C4-2B (cell line): Measurements from ENCODE around the gene PARL.

ENCODE experiments used
- H3K27ac ChIP-seq: fragments of 450-650 bp; 2 replicates; pipeline ENCODE4 v1.5.1; 2017
- CTCF ChIP-seq: fragments of 450-650 bp; conservative IDR thresholded peaks from 2 replicates; pipeline ENCODE4 v1.5.1; 2017; ENCODE audit warnings: mild to moderate bottlenecking
- ZFX ChIP-seq: fragments of 450-650 bp; IDR thresholded peaks from 2 replicates; pipeline ENCODE4 v1.6.1; 2017

The PARL gene

GRCh38 chr3:183884427-183885296 is at the start of gene PARL:
TSS of gene PARL (minus strand) at chr3:183884880. CDS start at chr3:183884846, 34 bp downstream.
- peak; percentile 89; the same call in 1 of the 2 replicates for TF ChIP-seq ZFX
- TF ChIP-seq CTCF, result peak; percentile 100
- H3K27ac ChIP-seq, result peak within 1 kb of the TSS; percentile 89

- H3K27ac ChIP-seq, result no peak overlapping the region
- TF ChIP-seq CTCF, result no peak
- no peak for TF ChIP-seq ZFX
These were observed 48.5 kb upstream of the PARL start for GRCh38 chr3:183933160-183933559.

GRCh38 chr3:183931881-183932280 is 47.2 kb upstream of the PARL start:
- no peak for TF ChIP-seq ZFX
- no peak for TF ChIP-seq CTCF
- H3K27ac ChIP-seq, result no peak overlapping the region

GRCh38 chr3:183930086-183930485 is 45.4 kb upstream of the PARL start:
- no peak overlapping the region for H3K27ac ChIP-seq
- no peak for TF ChIP-seq ZFX
- TF ChIP-seq CTCF, result no peak

GRCh38 chr3:183927059-183927458 is 42.4 kb upstream of the PARL start:
- no peak overlapping the region for H3K27ac ChIP-seq
- TF ChIP-seq ZFX, result no peak
- no peak for TF ChIP-seq CTCF

- TF ChIP-seq ZFX, result no peak
- TF ChIP-seq CTCF, result no peak
- no peak overlapping the region for H3K27ac ChIP-seq
These were observed 40.3 kb upstream of the PARL start for GRCh38 chr3:183924956-183925355.

GRCh38 chr3:183924543-183924942 is 39.9 kb upstream of the PARL start:
- no peak overlapping the region for H3K27ac ChIP-seq
- TF ChIP-seq CTCF (no peak), ZFX (no peak)
